A172 (cell line): Measurements from ENCODE around the gene DNASE1. TPM values are rescaled to one million over a fixed set of nuclear protein-coding genes. Genes with fewer than 3 reads are reported as not detected.

Experiments
- DNase-seq: peaks from one replicate; pipeline ENCODE4 v3.0.0-alpha.2; 2015; ENCODE audit warnings: low spot score
- total RNA-seq: library from RNA; depleted of rRNA; stranded (reverse); fragments of >200 nt; shearing (Covaris generic); gene quantifications from 2 replicates; pipeline ENCODE4 v1.2.3, GENCODE V29; 2014

Gene DNASE1
- total RNA-seq, 1 experiment from 2014 or later, result 7.8 TPM

GRCh38 chr16:3664187-3664896 lies 9.9 kb downstream of the DNASE1 start:
- no peak for DNase-seq

GRCh38 chr16:3665508-3665907 lies 11.0 kb downstream of the DNASE1 start:
- no peak for DNase-seq

- DNase-seq, result no peak
Measured at GRCh38 chr16:3668626-3669025, 14.1 kb downstream of the DNASE1 start.

GRCh38 chr16:3669082-3669481 lies 14.6 kb downstream of the DNASE1 start:
- no peak for DNase-seq

GRCh38 chr16:3670711-3671110 lies 16.2 kb downstream of the DNASE1 start:
- DNase-seq, result no peak

- DNase-seq, result no peak
Measured at GRCh38 chr16:3671424-3671823, 16.9 kb downstream of the DNASE1 start.

GRCh38 chr16:3672571-3673041 lies 18.1 kb downstream of the DNASE1 start:
- DNase-seq, result no peak

GRCh38 chr16:3673201-3673600 lies 18.7 kb downstream of the DNASE1 start:
- no peak for DNase-seq

GRCh38 chr16:3673676-3674377 lies 19.3 kb downstream of the DNASE1 start:
- DNase-seq, result no peak

GRCh38 chr16:3674513-3675295 lies 20.2 kb downstream of the DNASE1 start:
- no peak for DNase-seq

GRCh38 chr16:3675601-3676130 lies 21.2 kb downstream of the DNASE1 start:
- DNase-seq, result no peak

- DNase-seq, result no peak
Measured at GRCh38 chr16:3677994-3678393, 23.5 kb downstream of the DNASE1 start.

GRCh38 chr16:3681206-3681605 lies 26.7 kb downstream of the DNASE1 start:
- no peak for DNase-seq

- DNase-seq, result no peak
Measured at GRCh38 chr16:3687021-3687420, 32.5 kb downstream of the DNASE1 start.

GRCh38 chr16:3687792-3688191 lies 33.3 kb downstream of the DNASE1 start:
- no peak for DNase-seq

- no peak for DNase-seq
Measured at GRCh38 chr16:3689731-3690130, 35.2 kb downstream of the DNASE1 start.

GRCh38 chr16:3690470-3690928 lies 36.0 kb downstream of the DNASE1 start:
- DNase-seq, result peak; percentile 92

GRCh38 chr16:3690980-3691720 lies 36.7 kb downstream of the DNASE1 start:
- DNase-seq, result peak; percentile 4

GRCh38 chr16:3691761-3692160 lies 37.3 kb downstream of the DNASE1 start:
- DNase-seq, result no peak

GRCh38 chr16:3694051-3694450 lies 39.6 kb downstream of the DNASE1 start:
- DNase-seq, result no peak

GRCh38 chr16:3695610-3696369 lies 41.3 kb downstream of the DNASE1 start:
- DNase-seq, result no peak
